LHCN-M2 (cell line): Measurements from ENCODE around the gene DERA. TPM values are rescaled to one million over a fixed set of nuclear protein-coding genes. Genes with fewer than 3 reads are reported as not detected.
A peak's percentile ranks its signal among the peaks of the same experiment; 100 is the strongest.
"Not testable (repeated sequence)": the region's sequence is repeated elsewhere in the genome, so short reads cannot be mapped to it uniquely, and the experiment has no call there.

Experiments
- DNase-seq: peaks from one replicate; pipeline ENCODE4 v3.0.0-alpha.2; 2012; ENCODE audit warnings: low read depth
- polyA plus RNA-seq: library from polyadenylated mRNA; unstranded; fragments of >200 nt; gene quantifications from one replicate; pipeline ENCODE4 v1.2.1, GENCODE V29; 2012; ENCODE audit warnings: missing spikeins
- total RNA-seq: library from RNA; depleted of rRNA; stranded (reverse); fragments of >200 nt; gene quantifications from 2 replicates; pipeline ENCODE4 v1.2.3, GENCODE V29; 2014; rRNA removed

DERA gene
- total RNA-seq: 93.8 and 99.7 TPM in 2 replicates
- 45.1 TPM for polyA plus RNA-seq

GRCh38 chr12:15910864-15911721, at the start of gene DERA:
DERA (plus strand) TSS chr12:15911332; CDS start chr12:15911384, 52 bp downstream.
- peak; percentile 78 for DNase-seq

DNA sequence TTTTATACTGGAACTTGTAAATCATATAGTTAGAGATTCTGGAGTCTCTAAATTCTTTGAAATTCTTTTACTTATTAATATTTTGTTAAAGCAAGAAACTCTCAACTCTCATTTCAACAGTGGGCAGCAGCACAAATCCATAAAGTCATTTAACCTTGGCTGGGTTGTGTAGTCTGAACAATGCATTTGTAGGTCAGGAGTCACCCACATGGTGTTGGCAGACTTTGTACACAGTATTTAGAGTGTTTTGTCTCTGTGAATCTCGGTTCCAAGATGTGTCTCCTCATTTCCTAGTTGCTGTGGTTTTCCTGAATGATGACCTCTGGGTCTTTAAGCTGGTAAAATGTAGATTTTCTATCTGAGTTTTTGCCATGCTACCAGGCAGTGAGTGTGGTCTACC, 49.7 kb upstream of the DERA start:
- DNase-seq: no peak

DNA sequence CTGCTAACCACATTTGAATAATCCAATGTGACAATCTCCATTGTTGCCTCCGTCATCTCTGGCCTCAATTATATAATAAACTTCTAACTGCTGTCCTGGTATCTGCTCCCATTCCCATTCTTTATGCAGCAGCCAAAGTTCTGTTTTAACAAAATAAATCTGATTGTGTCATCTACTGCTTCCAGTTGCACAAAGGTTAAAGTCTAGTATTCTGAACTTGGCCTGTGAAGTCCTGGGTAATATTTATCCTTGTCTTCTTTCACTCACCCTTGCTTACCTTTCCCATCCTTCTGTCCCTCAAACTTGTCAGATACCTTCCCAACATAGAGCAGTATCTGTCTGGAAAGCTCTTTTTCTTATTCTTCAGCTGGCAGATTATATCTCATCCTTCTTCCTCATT, 48.3 kb upstream of the DERA start:
- no peak for DNase-seq

DNA sequence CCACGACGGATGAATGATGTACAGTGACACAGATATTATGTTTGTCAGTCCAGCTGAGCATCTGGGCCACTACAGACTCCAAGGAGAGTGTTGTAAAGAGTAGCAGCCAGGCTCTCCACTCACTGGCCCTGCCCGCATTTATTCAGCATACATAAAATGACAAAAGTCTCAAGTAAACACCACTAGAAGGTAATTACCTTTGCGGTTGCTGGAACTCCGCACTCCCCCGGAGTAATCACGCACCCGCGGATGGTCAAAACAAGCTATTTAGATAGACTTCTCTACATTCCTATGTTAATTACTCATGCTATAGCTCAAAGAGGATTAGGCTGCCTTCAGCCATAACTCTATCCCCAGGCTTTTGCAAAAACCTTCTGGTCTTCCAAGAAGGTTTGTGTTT, 47.8 kb upstream of the DERA start:
- no peak for DNase-seq

GRCh38 chr12:15863984-15864383, 47.1 kb upstream of the DERA start:
- no peak for DNase-seq

DNA sequence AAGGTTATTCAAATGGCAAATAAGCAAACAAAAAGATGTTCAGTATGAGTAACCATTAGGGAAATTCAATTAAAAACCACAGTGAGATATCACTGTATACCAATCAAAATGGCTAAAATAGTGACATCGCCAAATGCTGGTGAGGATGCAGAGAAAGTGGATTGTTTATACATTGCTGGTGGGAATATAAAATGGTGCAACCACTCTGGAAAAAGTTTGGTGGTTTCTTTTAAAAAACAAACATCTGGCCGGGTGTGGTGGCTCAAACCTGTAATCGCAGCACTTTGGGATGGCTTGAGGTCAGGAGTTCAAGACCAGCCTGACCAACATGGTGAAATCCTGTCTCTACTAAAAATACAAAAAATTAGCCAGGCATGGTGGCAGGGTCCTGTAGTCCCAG, 42.9 kb upstream of the DERA start:
- DNase-seq: no peak

GRCh38 chr12:15873556-15873955, 37.6 kb upstream of the DERA start:
- DNase-seq: no peak

- not testable (repeated sequence) for DNase-seq
These were observed 36.5 kb upstream of the DERA start for GRCh38 chr12:15874556-15875145.

GRCh38 chr12:15875863-15876262, 35.3 kb upstream of the DERA start:
- DNase-seq: no peak

GRCh38 chr12:15879413-15879812, 31.7 kb upstream of the DERA start:
- DNase-seq: no peak

GRCh38 chr12:15880721-15881120, 30.4 kb upstream of the DERA start:
- DNase-seq: no peak

DNA sequence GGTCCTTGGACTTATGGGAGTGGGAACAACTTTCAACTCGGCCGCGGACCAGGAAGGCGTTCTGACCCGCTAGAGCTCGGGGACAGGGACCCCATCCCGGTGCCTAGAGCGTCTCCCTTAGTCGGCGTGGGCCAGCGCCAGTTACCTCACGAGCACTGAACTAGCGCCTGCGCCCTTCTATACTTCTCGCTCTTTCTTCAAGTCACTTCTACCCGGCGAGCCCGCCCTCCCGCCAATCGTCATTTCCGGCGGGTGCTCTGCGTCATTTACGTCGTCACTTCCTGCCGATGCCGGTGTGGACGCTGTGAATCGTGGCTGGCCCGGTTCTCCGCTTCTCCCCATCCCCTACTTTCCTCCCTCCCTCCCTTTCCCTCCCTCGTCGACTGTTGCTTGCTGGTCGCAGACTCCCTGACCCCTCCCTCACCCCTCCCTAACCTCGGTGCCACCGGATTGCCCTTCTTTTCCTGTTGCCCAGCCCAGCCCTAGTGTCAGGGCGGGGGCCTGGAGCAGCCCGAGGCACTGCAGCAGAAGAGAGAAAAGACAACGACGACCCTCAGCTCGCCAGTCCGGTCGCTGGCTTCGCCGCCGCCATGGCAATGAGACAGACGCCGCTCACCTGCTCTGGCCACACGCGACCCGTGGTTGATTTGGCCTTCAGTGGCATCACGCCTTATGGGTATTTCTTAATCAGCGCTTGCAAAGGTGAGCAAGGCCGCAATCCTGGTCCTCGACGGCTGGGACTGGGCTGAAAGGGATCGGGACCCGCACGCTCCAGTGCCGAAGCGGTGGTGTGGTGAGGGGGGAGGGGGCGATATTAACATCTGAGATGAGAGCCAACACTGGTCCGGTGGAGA, 28.8 kb upstream of the DERA start, which contains the start of gene STRAP:
STRAP (plus strand) TSS at position 270 of the 854 bp plus-strand sequence; CDS start at position 591, 321 bp downstream.
- DNase-seq: peak; percentile 96

- DNase-seq: peak; percentile 25
These were observed 27.6 kb upstream of the DERA start for GRCh38 chr12:15883536-15883935.

DNA sequence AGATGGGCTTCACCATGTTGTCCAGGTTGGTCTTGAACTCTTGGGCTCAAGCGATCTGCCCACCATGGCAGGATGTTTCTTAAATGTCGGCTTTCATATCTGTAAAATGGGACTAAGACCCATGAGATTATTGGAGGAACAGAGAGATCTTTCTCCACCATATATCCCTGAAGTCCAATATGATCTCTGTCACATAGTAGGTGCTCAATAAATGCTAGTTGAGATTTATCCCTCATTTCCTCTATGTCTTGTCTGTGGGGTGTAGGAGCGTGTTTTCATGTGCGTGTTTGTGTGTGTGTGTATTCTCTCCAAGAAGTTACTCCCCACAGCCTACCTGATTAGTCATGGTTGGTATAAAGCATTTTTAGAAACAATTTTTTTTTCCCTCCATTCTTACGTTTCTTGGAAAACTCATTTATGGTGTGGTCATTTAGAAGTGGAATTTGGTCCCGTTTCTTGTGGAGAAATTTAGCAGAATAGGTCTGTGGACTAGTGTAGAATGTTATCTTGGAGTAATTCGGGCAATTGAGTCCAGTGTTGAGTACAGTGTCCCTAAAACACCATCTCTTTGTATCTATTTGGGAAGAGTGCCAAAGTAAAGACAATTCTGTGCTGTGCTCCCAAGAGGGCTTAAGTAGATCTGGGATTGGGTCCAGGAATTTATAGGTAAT, 24.6 kb upstream of the DERA start:
- DNase-seq: no peak

DNA sequence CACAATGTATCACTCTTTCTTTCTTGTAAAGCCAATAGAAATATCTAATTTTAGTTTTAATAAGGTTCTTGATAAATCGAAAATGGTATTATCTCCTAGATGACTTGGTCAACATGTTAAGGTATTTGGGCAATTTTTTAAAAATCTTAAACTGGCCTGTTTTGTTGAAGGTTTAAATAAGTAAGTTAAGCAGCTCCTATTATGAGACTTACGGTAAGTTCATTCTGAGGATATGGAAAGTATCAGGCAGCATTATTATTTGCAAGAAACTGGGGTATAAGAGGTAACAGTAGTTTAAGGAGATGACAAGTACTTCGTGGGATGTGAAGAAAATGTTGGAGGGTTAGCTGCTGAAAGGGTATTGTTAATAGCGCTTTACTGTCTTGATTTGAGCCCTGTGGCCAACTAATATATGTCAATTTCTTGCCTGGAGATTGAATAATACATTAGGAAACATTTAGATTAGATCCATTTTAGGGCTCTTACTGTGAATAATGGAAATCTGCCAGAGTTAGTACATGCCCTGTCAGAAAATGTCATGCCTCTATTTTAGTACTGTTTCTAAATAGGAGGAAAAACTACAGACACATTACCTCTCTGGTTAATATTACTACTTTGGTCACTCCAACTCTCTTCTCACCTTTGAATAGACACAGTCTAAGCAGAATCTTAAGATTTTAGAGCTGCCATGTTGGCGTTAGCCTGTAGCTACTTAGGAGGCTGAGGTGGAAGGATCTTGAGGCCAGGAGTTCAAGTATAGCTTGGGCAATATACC, 23.9 kb upstream of the DERA start:
- no peak for DNase-seq

DNA sequence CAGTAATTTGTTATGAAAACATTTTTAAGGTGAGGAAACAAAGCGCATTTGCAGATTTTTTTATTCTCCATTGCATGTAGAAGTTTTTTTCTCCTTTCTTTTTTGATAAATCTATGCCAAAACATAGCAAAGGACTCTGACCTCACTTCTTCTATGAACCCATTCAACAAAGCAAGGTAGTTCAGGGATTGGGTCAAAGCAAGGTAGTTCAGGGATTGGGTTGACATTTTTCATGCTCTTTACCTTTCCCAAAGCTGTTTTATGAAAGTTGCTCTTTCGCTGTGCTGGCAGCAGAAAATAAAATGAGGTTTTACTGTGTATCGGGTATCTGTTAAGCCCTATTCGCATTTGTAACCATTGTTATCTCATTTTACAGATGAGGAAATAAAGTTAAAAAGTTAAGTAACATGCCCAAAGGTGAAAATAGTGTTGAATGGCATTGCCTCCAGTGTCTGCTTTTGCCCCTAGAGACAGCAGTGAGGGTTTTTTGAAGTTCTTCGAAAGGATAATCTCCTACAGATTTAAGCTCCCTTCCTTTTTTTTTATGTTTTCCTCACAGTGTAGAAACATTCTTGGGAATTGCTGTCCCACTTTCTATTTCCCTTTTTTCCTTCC, 18.4 kb upstream of the DERA start:
- DNase-seq: no peak

DNA sequence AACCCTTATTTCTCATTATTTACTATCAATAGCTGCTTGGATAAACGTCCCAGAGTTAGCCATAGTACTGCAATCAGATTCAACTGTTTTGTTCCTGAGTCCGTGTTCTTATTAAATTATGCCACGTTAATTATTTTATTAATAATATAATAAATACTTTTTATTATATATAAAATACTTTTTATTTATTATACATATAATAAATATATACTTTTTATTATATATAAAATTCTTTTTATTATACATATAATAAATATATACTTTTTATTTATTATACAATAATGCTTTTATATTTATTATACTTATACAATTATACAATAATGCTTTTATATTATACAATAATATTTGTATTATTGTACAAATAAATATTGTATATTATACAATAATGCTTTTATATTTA, 17.9 kb upstream of the DERA start:
- DNase-seq: no peak

DNA sequence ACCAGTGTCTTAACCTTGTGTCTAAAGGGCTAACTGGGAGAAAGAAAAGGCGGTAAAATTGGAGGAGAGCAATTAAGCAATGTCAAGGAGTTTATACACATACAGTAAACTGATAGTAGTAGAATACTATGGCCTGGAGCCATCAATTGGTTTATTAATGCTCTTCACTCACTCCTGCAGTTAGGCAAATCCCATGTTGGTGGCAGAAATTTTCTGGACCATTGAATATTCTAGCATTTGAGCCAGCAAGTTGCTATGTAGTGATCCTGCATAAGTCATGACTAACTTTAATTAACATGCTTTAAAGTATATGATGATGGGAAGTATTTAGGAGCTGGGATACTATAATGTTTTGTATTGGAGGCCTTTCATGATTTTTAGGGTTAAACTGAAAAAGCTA, 14.3 kb upstream of the DERA start:
- no peak for DNase-seq

DNA sequence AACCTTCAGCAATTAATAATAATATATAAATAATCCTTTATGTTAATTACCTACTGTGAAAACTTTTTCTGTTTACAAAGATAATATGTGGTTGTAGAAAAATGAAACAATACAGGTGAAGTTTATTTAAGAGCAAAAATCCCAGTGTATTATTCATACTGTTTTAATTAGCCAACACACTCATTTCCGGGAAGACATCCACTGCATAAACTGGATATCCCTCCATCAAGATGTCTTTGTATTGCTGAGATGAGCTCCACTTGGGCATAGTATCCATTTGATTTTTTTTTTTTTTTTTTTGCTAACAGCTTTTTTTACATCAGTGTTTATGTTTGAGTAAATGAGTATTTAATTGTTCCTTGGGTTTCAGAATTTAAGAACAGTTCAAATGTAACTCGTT, 13.7 kb upstream of the DERA start:
- no peak for DNase-seq

- no peak for DNase-seq
These were observed 11.8 kb upstream of the DERA start for GRCh38 chr12:15899282-15899870.
